Sigmoid colon (tissue), 4 donors: ENCODE data around the gene ZNF264.

Experiments
- EP300 ChIP-seq, 4 donors: sonication (generic); formaldehyde crosslinking; IDR thresholded peaks; one replicate each; pipeline ENCODE4 v1.6.1; 2017; ENCODE audit warnings: antibody characterized with exemption in 4 of 4
- POLR2A ChIP-seq, 2 donors: fragments of 450-650 bp; IDR thresholded peaks; one replicate each; pipeline ENCODE4 v1.6.1; 2016; ENCODE audit warnings: antibody characterized with exemption in 2 of 2, mild to moderate bottlenecking in 2 of 2, moderate library complexity in 2 of 2
- POLR2AphosphoS5 ChIP-seq, 4 donors: sonication (generic); formaldehyde crosslinking; IDR thresholded peaks; one replicate each; pipeline ENCODE4 v1.6.1; 2017; ENCODE audit warnings: antibody characterized with exemption in 4 of 4
- TF ChIP-seq, protein P1 (sequence below), 4 experiments: fragments of 450-650 bp in 3 of 4; fragments of 200-600 bp in 1 of 4; IDR thresholded peaks; one replicate each; pipeline ENCODE4 v1.5.1; 2016 to 2019; ENCODE audit warnings: antibody characterized with exemption in 4 of 4, mild to moderate bottlenecking in 3 of 4, moderate library complexity in 2 of 4

DNA sequence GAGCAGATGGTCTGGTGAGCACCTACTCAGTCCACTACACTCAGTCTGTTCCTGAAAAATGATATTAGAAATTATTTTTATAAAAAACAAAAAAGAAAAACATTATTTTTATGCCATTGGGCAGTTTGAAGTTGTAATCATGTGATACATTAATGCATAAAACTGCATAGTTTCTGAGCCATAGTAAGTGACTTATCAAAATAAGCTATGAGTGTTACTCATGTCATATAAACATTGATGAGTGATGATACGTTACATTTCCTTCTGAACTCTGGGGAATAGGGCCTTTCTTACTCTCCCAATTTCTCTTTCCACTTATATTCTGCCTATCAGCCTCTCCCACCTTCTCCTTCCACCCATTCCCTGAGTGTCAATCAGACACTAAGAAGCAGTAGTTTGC lies 58.0 kb downstream of the ZNF264 start:
- TF ChIP-seq, protein P1, sequence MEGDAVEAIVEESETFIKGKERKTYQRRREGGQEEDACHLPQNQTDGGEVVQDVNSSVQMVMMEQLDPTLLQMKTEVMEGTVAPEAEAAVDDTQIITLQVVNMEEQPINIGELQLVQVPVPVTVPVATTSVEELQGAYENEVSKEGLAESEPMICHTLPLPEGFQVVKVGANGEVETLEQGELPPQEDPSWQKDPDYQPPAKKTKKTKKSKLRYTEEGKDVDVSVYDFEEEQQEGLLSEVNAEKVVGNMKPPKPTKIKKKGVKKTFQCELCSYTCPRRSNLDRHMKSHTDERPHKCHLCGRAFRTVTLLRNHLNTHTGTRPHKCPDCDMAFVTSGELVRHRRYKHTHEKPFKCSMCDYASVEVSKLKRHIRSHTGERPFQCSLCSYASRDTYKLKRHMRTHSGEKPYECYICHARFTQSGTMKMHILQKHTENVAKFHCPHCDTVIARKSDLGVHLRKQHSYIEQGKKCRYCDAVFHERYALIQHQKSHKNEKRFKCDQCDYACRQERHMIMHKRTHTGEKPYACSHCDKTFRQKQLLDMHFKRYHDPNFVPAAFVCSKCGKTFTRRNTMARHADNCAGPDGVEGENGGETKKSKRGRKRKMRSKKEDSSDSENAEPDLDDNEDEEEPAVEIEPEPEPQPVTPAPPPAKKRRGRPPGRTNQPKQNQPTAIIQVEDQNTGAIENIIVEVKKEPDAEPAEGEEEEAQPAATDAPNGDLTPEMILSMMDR (IDR thresholded peaks at IDR 0.05) = no peak
- TF ChIP-seq EP300 (IDR thresholded peaks at IDR 0.05) (no peak), POLR2AphosphoS5 (IDR thresholded peaks at IDR 0.05) (no peak), POLR2A (IDR thresholded peaks at IDR 0.05) (no peak)
